Right renal pelvis (tissue), 4 donors: ENCODE data around the gene JAML. TPM values are rescaled to one million over a fixed set of nuclear protein-coding genes. Genes with fewer than 3 reads are reported as not detected.

Experiments used
- DNase-seq, 4 donors: peaks; one replicate each; pipeline ENCODE4 v3.0.0-alpha.2; 2013; ENCODE audit warnings: low read depth in 4 of 4, low spot score in 3 of 4, missing footprints in 1 of 4
- polyA plus RNA-seq, 4 donors: library from polyadenylated mRNA; unstranded; fragments of 120-200 nt; gene quantifications; one replicate each; pipeline ENCODE4 v1.2.1, GENCODE V29; 2013; ENCODE audit not compliant: insufficient read length in 4 of 4

JAML gene, protein sequence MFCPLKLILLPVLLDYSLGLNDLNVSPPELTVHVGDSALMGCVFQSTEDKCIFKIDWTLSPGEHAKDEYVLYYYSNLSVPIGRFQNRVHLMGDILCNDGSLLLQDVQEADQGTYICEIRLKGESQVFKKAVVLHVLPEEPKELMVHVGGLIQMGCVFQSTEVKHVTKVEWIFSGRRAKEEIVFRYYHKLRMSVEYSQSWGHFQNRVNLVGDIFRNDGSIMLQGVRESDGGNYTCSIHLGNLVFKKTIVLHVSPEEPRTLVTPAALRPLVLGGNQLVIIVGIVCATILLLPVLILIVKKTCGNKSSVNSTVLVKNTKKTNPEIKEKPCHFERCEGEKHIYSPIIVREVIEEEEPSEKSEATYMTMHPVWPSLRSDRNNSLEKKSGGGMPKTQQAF
- 1 to 10 TPM; 1.7 to 2.9 (median 2.7) TPM for polyA plus RNA-seq

DNA sequence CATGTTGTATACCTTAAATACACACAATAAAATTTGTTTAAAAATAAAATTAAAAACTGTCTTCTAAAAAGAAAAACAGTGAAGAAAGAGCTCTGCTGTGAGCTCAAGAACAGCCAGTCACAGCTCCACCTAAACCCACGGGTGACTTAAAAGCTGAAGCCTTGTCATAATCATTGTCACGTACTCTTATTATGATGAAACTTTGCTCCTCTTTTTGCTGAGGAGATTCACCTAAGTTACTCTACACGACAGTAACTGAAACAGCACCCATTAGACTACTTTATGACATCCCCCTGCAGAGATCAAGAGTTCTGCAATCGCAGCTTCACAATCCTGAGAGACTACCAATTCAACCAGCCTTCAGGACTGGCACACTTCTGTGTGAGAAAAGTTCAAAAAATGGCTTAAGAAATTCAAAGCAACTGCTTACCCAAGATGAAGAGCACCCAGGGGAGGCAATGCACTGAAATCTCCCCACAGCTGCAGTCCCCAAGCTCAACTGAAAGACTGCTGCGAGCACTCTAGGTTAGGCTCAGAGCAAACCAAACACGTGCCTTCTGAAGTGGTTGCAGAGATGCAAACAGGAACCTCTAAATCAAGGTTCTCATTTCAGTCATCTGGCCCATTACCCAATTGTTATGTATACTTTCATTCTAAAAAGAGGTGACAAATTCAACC is at the start of gene JAML:
Gene JAML, minus strand, starts transcription at position 501 of the 678 bp plus-strand sequence. CDS start 10,145 bp downstream, outside the sequence.
- no peak for DNase-seq

DNA sequence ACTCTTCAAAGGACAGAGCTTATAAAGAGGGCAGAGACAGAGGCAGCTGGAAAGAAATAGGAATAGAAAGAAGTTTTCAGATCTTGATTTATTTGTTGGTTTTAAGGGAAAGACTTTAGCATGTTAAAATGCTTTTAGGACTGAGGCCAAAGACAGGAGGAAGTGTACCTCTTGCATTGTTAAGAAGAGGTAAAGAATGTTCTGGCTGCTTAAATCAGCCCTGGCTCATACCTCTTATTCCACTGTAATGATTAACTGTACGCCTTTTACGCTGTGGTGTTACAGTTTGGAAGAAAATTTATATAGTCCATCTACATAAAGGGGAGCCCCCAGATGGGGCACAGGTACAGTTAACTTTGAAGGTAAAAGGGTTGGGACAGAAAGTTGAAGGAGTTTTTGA is 49.4 kb upstream of the JAML start:
- DNase-seq: no peak

DNA sequence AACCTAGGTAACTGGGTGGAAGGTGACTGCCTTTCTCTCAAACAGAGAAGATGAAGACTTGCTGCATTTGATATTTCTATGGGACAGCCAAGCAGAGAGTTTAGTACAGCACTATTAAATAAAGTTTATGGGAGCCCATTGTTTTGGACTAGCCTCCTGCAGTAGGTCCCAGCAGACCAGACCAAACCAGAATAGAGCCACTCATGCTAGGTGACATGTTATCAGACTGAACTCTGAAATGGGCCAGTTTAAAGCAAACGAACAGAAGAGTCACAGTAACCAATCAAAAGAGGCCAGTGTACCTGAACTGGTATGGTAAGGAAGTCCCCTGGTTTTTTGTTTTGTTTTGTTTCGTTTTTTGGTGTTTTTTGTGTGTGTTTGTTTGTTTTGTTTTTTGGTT is 47.2 kb upstream of the JAML start:
- DNase-seq: no peak

DNA sequence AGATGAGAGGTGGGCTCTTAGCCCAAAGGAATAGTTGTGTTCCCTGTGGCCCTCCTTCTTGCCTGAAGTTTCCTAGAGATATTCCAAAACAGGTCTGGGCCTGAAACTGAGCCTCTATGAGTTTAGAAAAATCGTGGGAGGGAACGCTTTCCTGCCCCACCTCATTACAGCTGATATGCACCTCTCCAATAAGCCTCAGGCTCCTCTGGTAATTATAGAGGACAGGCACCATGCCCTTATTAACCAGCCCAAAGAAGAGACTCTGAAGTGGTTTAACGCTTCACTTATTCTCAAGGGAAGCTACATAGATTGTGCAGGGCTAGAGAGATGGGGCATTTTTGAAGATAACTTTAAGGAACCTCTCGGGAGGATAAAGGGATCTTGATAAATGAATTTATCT is 42.7 kb upstream of the JAML start:
- no peak for DNase-seq

DNA sequence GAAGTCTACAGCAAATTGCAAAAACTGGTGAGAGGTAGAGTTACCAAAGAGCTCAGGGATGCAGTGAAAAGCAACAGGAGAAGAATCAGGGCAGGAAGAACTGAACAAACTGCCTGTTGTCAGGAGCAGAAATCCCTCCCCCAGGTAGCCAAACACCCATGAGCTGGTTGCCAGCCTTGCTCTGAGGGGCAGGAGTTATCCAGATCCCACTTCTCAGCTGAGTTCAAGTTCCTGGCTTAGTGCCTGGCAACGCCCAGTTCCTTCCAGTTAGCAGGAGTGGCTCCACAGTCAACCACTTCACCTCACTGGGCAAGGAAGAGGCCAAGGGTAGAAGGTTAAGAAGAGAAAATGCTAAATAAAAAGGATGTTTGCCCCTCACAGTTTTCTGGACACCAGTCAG is 41.1 kb upstream of the JAML start:
- DNase-seq: no peak

DNA sequence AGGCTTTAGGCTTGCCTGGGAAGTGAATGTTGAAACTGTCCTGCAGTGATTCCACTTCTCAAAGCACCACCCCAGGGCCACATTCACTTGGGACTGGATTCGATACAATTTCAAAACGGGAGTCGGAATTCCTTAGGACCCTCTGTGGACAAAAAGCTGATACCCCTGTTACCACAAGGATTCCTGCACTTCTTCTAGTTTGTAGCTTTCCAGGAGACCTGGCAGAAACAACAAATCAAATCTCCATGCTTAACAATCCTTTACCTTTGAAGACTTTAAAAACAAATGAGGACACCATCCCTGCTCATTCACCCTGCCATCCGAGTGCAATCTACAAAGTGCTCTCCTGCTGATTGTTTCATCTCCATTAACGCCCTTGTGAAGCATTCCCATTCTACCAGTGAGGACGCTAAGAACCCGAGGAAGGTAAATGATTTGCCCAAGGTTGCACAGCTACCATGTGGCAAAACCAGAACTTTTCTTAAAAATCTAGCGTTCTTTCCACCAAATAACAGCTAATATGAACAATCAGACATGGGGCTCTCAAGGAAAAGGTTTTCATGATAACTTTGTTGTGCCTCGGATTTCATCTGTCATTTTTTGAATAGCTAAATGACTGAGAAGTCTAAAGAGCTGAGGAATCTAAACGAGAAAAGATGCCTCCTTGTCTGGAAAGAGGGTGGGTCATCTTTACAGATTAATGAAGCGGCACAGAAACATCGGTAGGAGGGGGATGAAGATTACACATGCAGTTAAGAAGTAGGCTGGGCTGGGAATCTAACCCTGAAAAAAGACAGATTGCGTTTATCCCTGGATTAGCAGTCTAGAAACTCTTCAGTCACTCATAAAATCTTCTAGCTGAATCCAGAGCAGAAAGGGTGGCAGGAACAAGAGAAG is 40.0 kb upstream of the JAML start:
- DNase-seq: peak in 1 of 4 donors; percentile 10

DNA sequence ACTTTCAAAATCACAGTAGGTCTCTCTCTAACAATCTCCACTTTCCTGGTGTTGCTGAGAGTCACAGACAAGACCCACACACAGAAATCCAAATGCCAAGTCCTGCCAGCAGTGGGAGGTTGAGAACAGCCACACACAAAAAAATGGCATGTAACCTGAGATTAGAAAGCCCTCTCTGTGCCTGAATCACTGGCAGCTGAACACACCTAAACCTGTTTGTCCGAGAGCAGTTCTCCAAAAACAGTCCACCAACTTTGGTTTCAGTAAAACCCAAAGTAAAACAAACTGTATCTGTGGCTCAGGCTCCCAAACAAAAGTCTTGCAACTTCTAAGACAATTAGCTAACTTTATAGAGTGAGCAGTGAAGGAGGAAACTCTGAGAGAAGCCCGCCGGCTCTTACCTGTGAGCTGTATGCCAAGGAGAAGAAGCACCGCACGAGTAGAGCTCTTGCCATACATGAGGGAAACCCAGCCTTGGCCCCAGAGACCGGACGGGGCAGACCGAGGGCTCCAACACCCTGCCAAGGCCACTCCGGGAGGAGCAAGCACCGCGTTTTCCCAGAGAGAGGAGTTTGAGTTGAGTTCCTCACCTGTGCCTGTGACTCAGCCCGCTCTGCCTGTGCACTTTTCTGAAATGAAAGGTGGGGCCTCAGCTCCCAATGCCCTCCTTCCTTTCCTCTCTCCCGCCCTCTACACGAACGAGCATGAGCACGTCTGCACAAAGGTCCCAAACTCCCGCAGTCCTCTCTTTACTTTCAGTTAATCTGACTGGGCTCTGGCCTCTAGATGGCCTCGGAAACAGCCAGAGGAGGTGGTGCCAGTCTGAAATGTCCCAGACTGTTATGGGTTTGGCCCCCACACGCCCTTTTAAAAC is 39.1 kb upstream of the JAML start, which contains the start of gene MPZL2:
Gene MPZL2, minus strand, starts transcription at position 603 of the 874 bp plus-strand sequence. Its CDS starts 144 bp downstream, at position 459.
- DNase-seq: peak in 2 of 4 donors; percentile 38 to 52

DNA sequence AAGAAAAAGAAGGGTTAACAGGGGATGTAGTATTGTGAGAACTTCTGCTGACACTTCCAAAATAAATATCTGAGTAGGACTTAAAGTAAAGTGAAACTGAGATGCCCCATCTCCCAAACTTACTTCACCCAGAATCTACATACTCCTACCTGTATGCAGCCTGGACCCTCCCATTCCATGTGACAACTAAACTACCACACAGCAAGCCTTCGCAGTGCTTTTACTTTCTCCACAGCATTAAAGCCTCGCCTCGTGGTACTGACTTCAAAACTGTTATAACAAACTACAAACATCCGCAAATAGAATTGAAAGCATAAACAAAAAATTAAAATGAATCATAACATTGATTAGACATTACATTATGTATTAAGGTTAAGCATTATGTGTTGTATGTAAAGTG is 38.3 kb upstream of the JAML start:
- no peak for DNase-seq

DNA sequence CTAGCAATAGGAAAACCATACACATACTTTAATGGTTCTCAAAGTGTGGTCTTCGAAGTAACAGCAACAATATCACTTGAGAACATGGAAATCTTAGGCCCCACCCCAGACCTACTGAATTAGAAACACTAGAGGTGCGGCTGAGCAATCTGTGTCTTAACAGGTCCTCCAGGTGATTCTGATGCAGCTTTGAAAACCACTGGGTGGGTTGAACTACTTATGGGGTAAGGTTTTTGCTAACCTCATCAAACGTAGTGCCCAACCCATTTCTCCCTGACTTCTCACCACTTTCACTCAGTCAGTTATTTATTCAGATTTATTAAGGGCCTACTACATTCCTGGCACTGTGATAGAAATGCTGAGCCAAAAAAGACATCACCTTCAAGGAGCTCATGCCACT is 35.5 kb upstream of the JAML start:
- DNase-seq: no peak

DNA sequence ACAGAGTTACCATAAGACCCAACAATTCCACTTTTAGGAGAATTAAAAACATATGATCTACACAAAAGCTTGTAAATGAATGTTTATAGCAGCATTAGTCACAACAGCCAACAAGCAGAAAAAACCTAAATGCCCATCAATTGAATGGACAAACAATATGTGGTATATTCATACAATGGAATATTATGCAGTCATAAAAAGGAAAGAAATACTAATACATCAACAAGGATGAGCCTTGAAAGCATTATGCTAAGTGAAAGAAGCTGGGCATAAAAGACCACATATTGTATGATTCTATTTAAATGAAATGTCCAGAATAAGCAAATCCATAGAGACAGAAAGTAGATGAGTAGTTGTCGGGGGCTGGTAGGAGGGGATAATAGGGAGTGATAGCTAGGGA is 34.3 kb upstream of the JAML start:
- no peak for DNase-seq

DNA sequence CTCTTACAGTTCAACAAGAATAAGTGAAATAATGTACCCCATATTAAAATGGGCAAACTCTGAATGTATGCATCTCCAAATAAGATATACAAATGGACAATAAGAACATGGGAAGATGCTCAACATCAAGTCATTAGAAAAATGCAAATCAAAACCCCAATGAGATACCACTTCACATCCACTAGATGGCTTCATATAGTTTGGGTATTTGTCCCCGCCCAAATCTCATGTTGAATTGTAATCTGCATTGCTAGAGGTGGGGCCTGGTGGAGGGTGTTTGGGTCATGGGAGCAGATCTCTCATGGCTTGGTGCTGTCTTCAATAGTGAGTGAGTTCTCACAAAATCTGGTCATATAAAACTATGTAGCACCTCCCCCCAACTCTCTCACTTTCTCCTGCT is 33.6 kb upstream of the JAML start:
- no peak for DNase-seq

DNA sequence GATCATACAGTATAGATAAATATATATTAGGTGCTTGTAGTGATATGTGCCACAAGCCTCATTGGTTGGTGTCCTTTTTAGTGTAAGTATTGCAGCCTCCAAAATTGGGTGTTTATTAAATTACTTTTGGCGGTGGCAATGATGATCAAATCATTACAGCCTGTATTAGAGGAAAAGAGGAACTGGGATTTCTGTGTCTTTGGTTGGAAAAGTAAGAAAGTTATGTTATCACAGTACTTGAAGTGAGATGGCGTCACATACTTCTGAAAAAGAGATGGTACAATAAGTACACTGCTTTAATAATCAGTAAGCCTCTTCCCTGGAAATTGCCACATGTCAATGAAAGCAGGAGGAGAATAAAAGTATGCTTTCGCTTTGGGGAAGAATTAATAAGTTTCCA is 27.9 kb upstream of the JAML start:
- no peak for DNase-seq

DNA sequence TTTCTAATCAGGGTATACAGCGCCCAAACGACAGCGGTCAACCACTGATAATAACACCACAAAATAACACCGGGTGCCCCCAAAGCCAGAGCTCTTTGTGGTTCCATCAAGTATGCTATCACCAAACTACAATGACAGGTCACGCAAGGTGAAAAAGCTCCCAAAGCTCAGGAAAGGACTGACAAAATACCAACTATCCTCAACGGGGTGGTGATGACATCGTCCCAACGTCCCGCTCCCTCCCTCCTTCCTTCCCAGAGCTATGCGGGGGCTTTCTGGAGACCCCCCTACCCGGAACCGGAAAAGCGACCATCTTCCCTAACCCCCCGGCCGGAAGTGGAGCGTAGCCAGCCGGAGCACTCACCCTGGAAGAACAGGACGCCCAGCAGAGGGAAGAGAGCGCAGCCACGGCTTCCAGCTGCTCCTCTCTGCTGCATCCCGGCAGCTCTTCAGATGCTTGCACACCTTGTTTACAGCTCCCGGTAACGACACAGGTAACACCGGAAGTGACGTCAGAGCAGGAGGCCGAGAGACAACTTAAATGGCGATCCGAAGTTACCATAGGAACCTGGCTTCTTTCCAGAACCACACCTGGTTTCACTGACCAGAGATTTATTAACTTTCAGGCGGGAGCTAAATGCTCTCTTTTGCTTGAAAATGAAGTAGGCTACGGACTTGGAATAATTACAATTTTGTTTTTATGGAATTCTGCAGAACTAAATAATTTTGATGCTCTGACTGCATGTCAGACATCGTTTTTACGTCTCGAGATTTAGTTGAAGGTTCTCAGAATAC is 27.2 kb upstream of the JAML start, which contains the start of gene MPZL3:
Gene MPZL3, minus strand, starts transcription at position 508 of the 795 bp plus-strand sequence. Its CDS starts 71 bp downstream, at position 437.
- DNase-seq: peak; percentile 90 to 96 (median 92)

DNA sequence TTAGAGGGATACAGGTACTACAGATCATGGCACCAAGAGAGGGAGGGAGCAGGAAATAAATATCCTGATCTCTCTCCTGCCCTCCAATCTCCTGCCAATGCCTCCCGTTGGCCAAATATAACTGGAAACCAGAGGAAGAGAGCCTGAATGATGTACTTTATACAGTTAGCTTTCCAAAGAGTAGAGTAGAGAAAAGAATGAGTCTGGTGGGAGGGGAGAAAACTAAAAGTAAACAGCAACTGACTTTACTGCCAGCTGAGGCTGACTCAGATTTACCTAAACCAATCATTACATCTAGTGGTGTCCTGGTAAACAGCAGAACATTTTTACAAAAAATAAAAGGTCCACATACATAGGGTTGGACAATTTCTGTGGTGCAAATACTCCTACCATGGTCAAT is 22.2 kb upstream of the JAML start:
- no peak for DNase-seq

DNA sequence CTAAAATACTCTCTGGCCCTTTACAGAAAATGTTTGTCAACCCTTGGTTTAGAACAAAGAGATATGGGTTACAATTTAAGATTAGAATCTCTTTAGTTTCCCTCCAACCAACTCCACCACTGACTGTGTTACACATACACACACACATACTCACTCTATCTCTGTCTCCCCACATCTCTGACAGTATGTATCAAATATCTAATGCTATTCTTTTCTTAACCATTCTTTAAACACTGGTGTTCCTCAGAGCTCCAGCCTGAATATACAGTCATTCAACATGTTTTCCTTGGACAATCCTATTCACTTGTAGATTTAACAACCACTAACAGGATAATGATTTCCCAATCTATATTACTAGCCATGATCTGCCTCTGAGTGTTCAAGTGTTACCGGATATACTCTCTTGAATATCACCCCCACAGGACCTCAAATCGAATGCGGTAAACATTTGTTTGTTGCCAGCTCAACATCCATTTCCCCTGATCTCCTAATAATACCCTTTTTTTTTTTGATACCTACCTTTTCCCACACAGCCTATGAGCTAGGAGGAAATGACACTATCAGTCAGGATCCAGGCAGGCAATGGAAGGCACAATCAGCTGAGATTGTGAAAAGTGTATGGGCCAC is 21.2 kb upstream of the JAML start:
- DNase-seq: no peak

DNA sequence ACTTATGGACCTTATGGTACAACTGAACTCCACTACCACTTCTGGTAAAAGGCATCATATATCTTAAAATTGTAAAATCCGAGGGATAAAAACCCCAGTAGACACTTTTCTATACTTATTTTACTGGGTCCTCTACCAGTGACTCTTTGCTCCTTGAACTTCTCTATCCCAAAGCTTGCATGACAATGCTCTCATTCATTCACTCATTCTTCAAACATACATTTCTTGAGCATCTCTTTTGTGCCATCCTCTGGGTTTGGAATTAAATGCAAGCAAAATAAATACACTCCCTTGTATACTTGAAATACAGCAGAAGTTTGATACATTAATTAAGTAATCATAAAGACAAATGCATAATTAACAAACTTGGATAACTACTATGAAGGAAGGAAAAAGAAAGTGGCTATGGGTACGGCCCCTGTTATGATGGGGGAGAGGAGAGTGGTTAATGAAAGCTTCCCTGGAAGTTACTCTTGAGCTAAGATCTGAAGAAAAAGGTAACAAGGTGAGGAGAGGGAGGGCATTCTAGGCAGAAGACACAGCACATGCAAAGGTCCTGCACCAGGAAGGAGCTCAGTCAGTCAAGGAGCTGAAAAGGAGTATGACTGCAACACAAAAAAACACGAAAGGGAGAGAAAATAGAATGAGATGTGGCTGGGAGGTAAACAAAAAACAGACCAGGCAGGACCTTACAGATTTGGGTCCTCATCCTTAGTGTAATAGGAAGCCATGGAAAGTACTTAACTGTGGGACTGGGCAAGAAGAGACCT is 19.4 kb upstream of the JAML start:
- DNase-seq: no peak

DNA sequence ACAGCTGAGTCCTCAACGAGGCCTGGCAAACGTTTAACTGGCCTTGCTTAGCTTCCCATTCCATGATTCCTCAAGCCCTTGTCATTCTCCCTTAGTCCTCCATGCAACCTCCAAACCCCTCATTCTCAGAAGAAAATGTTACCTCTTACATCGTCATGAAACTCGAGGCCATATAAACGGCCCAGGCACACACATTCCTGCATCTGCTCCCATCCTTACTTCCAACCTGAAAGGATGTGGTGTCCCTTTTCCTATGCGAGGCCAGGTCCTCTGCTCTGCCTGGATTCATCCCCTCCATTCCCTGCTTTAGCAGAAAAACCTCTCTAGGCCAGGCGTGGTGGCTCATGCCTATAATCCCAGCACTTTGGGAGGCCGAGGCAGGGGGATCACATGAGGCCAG is 18.4 kb upstream of the JAML start:
- DNase-seq: no peak

DNA sequence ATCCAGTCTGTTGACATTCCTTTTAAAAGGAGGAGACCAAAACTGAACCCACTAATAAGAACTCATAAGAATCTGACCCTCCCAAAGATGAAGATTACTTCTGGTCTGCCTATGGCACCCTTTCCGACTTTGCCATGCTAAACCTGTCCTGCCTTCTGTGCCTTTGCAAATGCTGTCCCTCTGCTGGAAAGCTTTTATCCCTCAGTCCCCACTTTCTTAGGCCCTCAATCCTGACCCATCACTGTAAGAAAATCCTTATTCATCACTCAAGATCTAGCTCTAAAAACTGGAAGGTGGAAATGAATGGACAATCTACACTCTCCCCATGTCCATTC is 16.9 kb upstream of the JAML start:
- DNase-seq: no peak
